GM23248 (cell line): Measurements from ENCODE around the gene ZNF536.

ENCODE experiments used
- EZH2 ChIP-seq: fragments of 200-600 bp; sonication (generic); IDR thresholded peaks from 2 replicates; pipeline ENCODE4 v1.6.1; 2018; ENCODE audit warnings: antibody characterized with exemption, mild to moderate bottlenecking; ENCODE audit not compliant: insufficient read depth, poor library complexity, severe bottlenecking
- EZH2phosphoT487 ChIP-seq: fragments of 200-600 bp; sonication (generic); IDR thresholded peaks from 2 replicates; pipeline ENCODE4 v1.6.1; 2018; ENCODE audit warnings: antibody characterized with exemption, moderate library complexity, mild to moderate bottlenecking, low read depth; ENCODE audit not compliant: insufficient read depth

- TF ChIP-seq EZH2phosphoT487 (no peak), EZH2 (no peak)
These were observed 77.0 kb downstream of the ZNF536 start for GRCh38 chr19:30449078-30449590.
